NCI-H2107 (cell line): ENCODE data around the gene SLC2A5.
"Not testable (repeated sequence)": the region's sequence is repeated elsewhere in the genome, so short reads cannot be mapped to it uniquely, and the experiment has no call there.

Experiments used
- DNase-seq: peaks from one replicate; lab custom pipeline; 2025; lab: John Stamatoyannopoulos, UW

Gene SLC2A5

GRCh38 chr1:9033363-9033762, 36.1 kb downstream of the SLC2A5 start:
- no peak for DNase-seq

- DNase-seq: no peak
These were observed 37.8 kb downstream of the SLC2A5 start for GRCh38 chr1:9031484-9032259.

- not testable (repeated sequence) for DNase-seq
These were observed 38.4 kb downstream of the SLC2A5 start for GRCh38 chr1:9031077-9031476.

GRCh38 chr1:9028921-9029705, 40.3 kb downstream of the SLC2A5 start:
- DNase-seq: no peak

GRCh38 chr1:9027307-9027706, 42.1 kb downstream of the SLC2A5 start:
- no peak for DNase-seq

GRCh38 chr1:9025449-9025848, 44.0 kb downstream of the SLC2A5 start:
- DNase-seq: no peak

GRCh38 chr1:9024837-9025236, 44.6 kb downstream of the SLC2A5 start:
- DNase-seq: no peak

- no peak for DNase-seq
These were observed 46.7 kb downstream of the SLC2A5 start for GRCh38 chr1:9022773-9023172.

GRCh38 chr1:9022026-9022738, 47.3 kb downstream of the SLC2A5 start:
- DNase-seq: not testable (repeated sequence)

- no peak for DNase-seq
These were observed 49.1 kb downstream of the SLC2A5 start for GRCh38 chr1:9020305-9020704.

GRCh38 chr1:9019896-9020295, 49.5 kb downstream of the SLC2A5 start:
- no peak for DNase-seq

- no peak for DNase-seq
These were observed 51.1 kb downstream of the SLC2A5 start for GRCh38 chr1:9018333-9018732.

- DNase-seq: no peak
These were observed 53.0 kb downstream of the SLC2A5 start for GRCh38 chr1:9016455-9016854.

- no peak for DNase-seq
These were observed 54.7 kb downstream of the SLC2A5 start for GRCh38 chr1:9014475-9015375.

GRCh38 chr1:9013819-9014218, 55.6 kb downstream of the SLC2A5 start:
- DNase-seq: no peak

GRCh38 chr1:9010781-9011323, 58.6 kb downstream of the SLC2A5 start:
- no peak for DNase-seq

GRCh38 chr1:9009438-9010370, 59.7 kb downstream of the SLC2A5 start:
- no peak for DNase-seq

GRCh38 chr1:9008236-9008635, 61.2 kb downstream of the SLC2A5 start:
- DNase-seq: no peak

GRCh38 chr1:9006956-9007615, 62.3 kb downstream of the SLC2A5 start:
- DNase-seq: no peak

- no peak for DNase-seq
These were observed 64.1 kb downstream of the SLC2A5 start for GRCh38 chr1:9005395-9005708.
